Anterior cingulate cortex (tissue), 58 donors: ENCODE measurements around the gene ZSWIM7.
"Not testable (repeated sequence)": the region's sequence is repeated elsewhere in the genome, so short reads cannot be mapped to it uniquely, and the experiment has no call there.

Source experiments
- DNase-seq, 58 donors: peaks; one replicate each; lab custom pipeline; 2025; lab: John Stamatoyannopoulos, UW

Gene ZSWIM7

GRCh38 chr17:15936481-15936880 lies 63.0 kb downstream of the ZSWIM7 start:
- not testable (repeated sequence) for DNase-seq

GRCh38 chr17:15935891-15936290 lies 63.6 kb downstream of the ZSWIM7 start:
- no peak for DNase-seq

GRCh38 chr17:15934866-15935265 lies 64.6 kb downstream of the ZSWIM7 start:
- DNase-seq, result no peak

GRCh38 chr17:15931394-15931793 lies 68.1 kb downstream of the ZSWIM7 start:
- no peak for DNase-seq

- no peak for DNase-seq
Observed at GRCh38 chr17:15930426-15930825, 69.1 kb downstream of the ZSWIM7 start.

- no peak for DNase-seq
Observed at GRCh38 chr17:15929941-15930340, 69.6 kb downstream of the ZSWIM7 start.

GRCh38 chr17:15928286-15928785 lies 71.2 kb downstream of the ZSWIM7 start:
- no peak for DNase-seq
